Lower leg skin (tissue), 4 donors: ENCODE data around the gene ADAMTS9. TPM values are rescaled to one million over a fixed set of nuclear protein-coding genes. Genes with fewer than 3 reads are reported as not detected.

ENCODE experiments used
- DNase-seq, 2 donors: peaks; one replicate each; pipeline ENCODE4 v3.0.0-alpha.2; 2019; ENCODE audit warnings: low spot score in 2 of 2
- H3K4me3 ChIP-seq: fragments of 200-600 bp; sonication (generic); 2 replicates; pipeline ENCODE4 v1.5.1; 2017; ENCODE audit warnings: mild to moderate bottlenecking, low read depth; ENCODE audit not compliant: poor library complexity, severe bottlenecking
- POLR2A ChIP-seq, 2 donors: fragments of 450-650 bp; IDR thresholded peaks; one replicate each; pipeline ENCODE4 v1.6.1; 2016 to 2017; ENCODE audit warnings: antibody characterized with exemption in 2 of 2, mild to moderate bottlenecking in 1 of 2, moderate library complexity in 1 of 2
- WGBS, 2 donors: methylation state at CpG; one replicate each; pipeline ENCODE4 v1.1.5; 2018; 5-methylcytosine and 5-hydroxymethylcytosine counted together
- intact Hi-C: fragments of 100-400 bp; cut with DNase I; formaldehyde crosslinking; loops from one replicate; pipeline ENCODE4 v1.15.0; 2023; ENCODE audit warnings: low total_unique reads
- total RNA-seq, 4 donors: library from RNA; depleted of rRNA; stranded (reverse); fragments of >200 nt; gene quantifications; one replicate each; pipeline ENCODE4 v1.1.0, GENCODE V29; 2016
- TF ChIP-seq, protein P1 (sequence below), 3 donors: fragments of 450-650 bp; IDR thresholded peaks; one replicate each; pipeline ENCODE4 v1.5.1; 2016; ENCODE audit warnings: antibody characterized with exemption in 3 of 3, mild to moderate bottlenecking in 3 of 3, moderate library complexity in 2 of 3

ADAMTS9 gene
- total RNA-seq, 4 donors from 2014 or later: 2.2 to 15.9 (median 8.2) TPM

GRCh38 chr3:64726414-64727090 is 38.8 kb upstream of the ADAMTS9 start:
- TF ChIP-seq, protein P1, sequence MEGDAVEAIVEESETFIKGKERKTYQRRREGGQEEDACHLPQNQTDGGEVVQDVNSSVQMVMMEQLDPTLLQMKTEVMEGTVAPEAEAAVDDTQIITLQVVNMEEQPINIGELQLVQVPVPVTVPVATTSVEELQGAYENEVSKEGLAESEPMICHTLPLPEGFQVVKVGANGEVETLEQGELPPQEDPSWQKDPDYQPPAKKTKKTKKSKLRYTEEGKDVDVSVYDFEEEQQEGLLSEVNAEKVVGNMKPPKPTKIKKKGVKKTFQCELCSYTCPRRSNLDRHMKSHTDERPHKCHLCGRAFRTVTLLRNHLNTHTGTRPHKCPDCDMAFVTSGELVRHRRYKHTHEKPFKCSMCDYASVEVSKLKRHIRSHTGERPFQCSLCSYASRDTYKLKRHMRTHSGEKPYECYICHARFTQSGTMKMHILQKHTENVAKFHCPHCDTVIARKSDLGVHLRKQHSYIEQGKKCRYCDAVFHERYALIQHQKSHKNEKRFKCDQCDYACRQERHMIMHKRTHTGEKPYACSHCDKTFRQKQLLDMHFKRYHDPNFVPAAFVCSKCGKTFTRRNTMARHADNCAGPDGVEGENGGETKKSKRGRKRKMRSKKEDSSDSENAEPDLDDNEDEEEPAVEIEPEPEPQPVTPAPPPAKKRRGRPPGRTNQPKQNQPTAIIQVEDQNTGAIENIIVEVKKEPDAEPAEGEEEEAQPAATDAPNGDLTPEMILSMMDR (IDR thresholded peaks at IDR 0.05): no peak
- no peak for TF ChIP-seq POLR2A (IDR thresholded peaks at IDR 0.05)
- no peak for DNase-seq
- intact Hi-C loops: no loop called here
- no peak overlapping the region for H3K4me3 ChIP-seq
- 76 to 81% methylated on average over 3 of the region's 3 CpGs for WGBS, 2 donors

- TF ChIP-seq, protein P1 (IDR thresholded peaks at IDR 0.05): no peak
- no peak for TF ChIP-seq POLR2A (IDR thresholded peaks at IDR 0.05)
- H3K4me3 ChIP-seq: no peak overlapping the region
- intact Hi-C loops: no loop called here
- WGBS, 2 donors: 56 to 68% methylated on average over 4 of the region's 4 CpGs
- DNase-seq: no peak
Observed at GRCh38 chr3:64718976-64719375, 31.2 kb upstream of the ADAMTS9 start.

- no peak for TF ChIP-seq POLR2A (IDR thresholded peaks at IDR 0.05)
- TF ChIP-seq, protein P1 (IDR thresholded peaks at IDR 0.05): no peak
- intact Hi-C loops: no loop called here
- 82 to 86% methylated on average over 5 of the region's 5 CpGs for WGBS, 2 donors
- no peak for DNase-seq
- H3K4me3 ChIP-seq: no peak overlapping the region
Observed at GRCh38 chr3:64717872-64718613, 30.2 kb upstream of the ADAMTS9 start.

DNA sequence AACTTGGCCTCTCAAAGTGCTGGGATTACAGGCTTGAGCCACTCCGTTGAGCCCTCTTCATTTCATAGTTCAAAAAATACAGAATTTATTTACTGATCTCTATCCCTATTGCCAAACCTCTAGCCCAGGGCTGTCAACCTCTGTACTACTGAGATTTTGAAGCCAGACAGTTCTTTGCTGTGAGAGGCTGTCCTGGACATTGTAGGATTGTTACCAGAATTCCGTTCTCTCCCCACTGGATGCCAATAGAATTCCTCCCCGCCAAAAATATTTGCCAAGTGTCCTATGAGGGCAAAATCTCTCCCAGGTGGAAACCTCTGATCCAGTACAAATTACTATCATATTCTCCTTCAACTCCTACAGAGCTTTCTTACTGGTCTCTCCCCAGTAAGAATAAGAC is 29.6 kb upstream of the ADAMTS9 start:
- no peak for DNase-seq
- no peak for TF ChIP-seq POLR2A (IDR thresholded peaks at IDR 0.05)
- TF ChIP-seq, protein P1 (IDR thresholded peaks at IDR 0.05): no peak
- no peak overlapping the region for H3K4me3 ChIP-seq
- intact Hi-C loops: no loop called here
- 88 to 90% methylated on average over 3 of the region's 3 CpGs for WGBS, 2 donors

DNA sequence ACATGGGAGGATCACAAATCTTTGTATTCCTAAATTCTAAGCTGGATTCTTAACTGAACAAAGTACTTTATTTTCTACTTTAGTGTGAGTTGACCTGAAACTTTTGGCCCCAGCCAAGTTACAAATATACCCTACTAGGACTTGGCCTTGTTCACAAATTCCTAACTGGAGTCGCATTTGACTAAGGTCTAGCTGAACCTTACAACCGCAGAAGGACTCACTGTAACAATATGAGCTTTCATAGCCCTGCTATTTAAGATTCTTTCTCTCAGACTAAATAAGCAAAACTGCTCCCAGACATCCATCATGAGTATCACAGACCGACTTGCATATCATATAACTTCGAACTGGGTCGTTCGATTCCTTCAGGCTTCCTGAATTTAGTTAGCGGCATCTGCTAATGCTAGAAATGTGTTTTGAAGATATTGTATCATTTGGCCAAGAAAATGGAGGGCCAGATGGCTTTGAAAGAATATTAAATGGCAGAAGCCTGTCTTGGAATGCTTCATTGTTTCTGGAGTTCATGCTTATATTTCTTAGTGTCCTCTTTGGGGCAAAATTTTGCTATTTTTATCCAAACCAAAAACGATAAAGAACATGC is 28.4 kb upstream of the ADAMTS9 start:
- no peak for DNase-seq
- intact Hi-C loops: no loop called here
- 80 to 88% methylated on average over 8 of the region's 8 CpGs for WGBS, 2 donors
- no peak for TF ChIP-seq POLR2A (IDR thresholded peaks at IDR 0.05)
- TF ChIP-seq, protein P1 (IDR thresholded peaks at IDR 0.05): no peak
- H3K4me3 ChIP-seq: no peak overlapping the region
